Fibroblast of the conjunctiva (primary cell): Measurements from ENCODE around the gene WIPI1.
"Not testable (repeated sequence)": the region's sequence is repeated elsewhere in the genome, so short reads cannot be mapped to it uniquely, and the experiment has no call there.

Experiments used
- DNase-seq: peaks from one replicate; pipeline ENCODE4 v3.0.0-alpha.2; 2010; ENCODE audit warnings: low read depth

WIPI1 gene

DNA sequence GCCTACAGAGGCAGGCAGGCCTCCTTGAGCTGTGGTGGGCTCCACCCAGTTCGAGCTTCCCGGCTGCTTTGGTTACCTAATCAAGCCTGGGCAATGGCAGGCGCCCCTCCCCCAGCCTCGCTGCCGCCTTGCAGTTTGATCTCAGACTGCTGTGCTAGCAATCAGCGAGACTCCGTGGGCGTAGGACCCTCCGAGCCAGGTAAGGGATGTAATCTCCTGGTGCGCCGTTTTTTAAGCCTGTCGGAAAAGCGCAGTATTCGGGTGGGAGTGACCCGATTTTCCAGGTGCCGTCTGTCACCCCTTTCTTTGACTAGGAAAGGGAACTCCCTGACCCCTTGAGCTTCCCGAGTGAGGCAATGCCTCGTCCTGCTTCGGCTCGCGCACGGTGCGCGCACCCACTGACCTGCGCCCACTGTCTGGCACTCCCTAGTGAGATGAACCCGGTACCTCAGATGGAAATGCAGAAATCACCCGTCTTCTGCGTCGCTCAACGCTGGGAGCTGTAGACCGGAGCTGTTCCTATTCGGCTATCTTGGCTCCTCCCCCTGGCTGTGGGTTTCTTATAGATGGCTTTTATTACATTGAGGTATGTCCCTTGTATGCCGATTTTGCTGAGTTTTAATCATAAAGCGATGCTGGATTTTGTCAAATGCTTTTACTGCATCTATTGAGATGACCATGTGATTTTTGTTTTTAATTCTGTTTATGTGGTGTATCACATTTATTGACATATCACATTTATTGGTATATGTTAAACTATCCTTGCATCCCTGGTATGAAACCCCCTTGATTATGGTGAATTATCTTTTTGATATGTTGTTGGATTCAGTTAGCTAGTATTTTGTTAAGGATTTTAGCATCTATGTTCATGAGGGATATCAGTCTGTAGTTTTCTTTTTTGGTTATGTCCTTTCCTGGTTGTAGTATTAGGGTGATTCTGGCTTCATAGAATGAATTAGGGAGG is 43.4 kb downstream of the WIPI1 start:
- not testable (repeated sequence) for DNase-seq

DNA sequence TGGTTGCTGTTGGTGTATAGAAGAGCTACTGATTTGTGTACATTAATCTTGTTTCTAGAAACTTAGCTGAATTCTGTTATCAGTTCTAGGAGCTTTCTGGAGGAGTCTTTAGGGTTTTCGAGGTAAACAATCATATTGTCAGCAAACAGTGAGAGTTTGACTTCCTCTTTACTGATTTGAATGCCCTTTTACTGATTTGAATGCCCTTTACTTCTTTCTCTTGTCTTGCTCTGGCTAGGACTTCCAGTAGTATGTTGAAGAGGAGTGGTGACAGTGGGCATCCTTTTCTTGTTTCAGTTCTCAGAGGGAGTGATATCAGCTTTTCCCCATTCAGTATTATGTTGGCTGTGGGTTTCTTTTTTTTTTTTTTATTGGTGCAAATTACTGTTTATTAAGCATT is 49.6 kb downstream of the WIPI1 start:
- DNase-seq = not testable (repeated sequence)

DNA sequence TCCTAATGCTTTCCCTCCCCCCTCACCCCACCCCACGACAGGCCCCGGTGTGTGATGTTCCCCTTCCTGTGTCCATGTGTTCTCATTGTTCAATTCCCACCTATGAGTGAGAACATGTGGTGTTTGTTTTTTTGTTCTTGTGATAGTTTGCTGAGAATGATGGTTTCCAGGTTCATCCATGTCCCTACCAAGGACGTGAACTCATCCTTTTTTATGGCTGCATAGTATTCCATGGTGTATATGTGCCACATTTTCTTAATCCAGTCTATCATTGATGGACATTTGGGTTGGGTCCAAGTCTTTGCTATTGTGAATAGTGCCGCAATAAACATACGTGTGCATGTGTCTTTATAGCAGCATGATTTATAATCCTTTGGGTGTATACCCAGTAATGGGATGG is 53.5 kb downstream of the WIPI1 start:
- not testable (repeated sequence) for DNase-seq

DNA sequence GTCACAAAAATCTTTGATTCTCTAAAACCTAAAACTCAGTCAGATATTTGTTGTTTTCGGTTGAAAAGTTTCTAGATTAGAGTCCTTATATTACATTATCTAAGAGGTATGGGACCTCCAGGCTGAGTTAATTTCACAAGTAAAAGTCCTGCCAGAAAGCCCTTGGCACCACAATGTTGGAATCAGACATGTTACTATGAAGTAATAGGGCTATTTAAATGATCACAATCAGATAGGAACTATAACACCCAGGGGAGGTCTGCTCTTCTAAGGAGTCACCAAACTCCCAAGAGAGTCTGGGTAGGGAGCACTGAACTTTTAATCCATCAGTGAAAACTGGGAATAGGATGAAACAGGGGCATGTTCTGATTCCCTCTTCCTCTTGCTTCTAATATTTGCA is 54.2 kb downstream of the WIPI1 start:
- DNase-seq = no peak

DNA sequence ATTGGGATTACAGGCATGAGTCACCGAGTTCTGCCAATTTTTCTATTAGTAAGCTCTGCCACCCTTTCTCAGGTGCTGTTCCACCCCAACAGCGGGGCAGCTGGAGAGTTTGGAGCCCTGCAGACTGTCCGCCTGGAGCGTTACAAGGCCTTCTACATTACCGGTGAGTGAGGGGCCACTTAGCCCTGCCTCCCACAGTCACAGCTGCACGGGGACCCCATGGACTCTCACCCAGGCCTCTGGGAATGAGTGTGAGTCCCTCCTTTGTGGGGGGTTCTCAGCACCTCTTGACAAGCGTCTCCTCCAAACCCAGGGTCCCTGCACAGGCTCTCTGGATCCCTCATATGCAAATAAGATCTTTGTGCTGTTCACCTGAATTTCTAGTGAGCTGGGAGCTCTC is 56.0 kb downstream of the WIPI1 start:
- no peak for DNase-seq

DNA sequence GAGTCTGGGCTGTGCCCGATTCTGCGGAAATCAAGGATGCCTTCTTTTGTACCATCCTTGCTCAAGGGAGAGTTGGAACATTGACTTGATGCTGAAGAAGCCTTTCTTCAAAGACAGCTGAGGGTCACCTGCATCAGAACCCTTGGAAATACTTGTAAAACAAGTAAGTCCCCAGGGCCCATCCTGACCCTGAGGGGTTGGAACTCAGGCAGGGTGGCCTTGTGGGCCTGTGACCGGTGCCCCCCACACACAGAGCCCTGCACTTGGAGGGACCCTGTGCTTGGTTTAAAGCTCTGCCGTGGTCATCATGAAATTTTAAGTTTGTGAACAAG is 56.9 kb downstream of the WIPI1 start:
- no peak for DNase-seq

DNA sequence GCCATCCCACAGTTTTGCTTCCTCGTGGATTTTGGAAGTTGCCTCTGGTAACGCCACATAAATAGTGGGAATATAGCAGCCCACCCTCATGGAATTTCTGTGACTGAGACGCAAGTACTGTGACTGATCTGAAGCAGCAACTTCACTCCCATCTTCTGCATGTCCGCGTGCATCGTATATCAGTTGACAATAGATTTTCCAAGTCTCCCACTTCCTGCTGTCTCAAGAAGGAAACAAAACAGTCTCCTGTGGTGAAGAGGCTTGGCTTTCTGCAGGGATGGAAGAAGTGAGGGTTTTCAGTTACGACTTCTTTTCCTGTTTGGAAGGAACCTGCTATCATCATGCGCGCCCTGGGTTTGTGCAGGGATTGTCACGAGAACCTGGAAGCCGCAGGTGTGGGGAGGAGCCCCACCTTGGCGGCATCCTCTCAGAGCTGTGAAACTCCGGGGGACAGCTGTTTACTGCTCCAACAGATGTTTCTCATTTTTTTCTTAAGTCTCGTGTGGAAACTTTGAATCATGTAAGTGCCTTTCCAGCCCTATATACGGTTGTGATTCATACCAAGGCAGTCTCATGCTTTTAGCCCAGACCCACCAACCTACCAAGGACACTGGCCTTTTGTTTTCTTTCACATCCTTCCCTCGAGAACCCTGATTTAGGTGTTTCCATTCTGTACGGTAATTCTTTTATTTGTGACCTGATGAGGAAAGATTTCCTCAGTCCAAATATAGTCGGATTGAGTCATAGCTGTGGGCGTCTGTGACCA is 57.5 kb downstream of the WIPI1 start:
- peak; percentile 81 for DNase-seq

DNA sequence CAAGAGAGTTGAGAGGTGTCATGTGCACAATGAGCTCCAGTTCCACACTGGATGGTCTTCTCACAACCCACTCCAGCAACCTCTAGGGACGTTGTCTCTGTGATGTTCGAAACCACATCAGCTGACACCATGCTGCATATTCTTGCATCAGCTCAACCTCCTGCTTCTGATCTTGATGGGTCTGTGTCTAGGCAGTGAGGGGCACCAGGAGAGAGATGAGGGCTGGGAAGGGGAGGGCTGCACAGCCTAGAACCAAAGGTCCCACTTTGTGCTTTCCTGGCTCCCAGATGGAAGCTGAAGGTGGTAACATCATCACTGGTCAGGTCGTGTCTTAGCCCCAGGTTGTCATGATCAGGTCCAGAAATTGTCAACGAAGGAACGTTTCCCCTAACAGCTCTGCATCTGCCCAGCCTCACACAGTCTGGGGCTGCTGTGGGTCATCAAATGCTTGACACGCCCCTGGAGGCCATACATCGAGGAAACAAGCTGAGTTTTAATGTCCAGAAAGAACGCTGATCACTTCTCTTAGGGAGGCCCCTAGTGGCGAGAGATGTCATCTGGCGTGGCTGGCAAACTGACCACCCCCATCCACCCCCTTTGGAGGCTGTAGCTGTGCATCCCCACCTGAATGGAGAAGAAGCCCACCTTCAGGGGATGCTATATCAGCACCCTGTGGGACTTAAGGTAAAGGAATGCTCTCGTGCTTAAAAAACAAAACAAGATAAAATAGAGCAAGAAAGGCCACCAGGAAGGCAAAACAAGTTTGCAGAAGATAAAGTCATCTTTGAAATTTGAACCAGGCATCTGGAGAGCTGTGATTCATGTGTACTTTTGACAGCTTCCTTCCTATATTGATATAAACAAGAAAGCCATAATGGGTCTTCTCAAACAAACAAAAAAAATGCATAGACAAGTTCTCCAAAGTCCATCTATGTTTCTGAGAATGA is 58.3 kb downstream of the WIPI1 start:
- DNase-seq = peak; percentile 74

DNA sequence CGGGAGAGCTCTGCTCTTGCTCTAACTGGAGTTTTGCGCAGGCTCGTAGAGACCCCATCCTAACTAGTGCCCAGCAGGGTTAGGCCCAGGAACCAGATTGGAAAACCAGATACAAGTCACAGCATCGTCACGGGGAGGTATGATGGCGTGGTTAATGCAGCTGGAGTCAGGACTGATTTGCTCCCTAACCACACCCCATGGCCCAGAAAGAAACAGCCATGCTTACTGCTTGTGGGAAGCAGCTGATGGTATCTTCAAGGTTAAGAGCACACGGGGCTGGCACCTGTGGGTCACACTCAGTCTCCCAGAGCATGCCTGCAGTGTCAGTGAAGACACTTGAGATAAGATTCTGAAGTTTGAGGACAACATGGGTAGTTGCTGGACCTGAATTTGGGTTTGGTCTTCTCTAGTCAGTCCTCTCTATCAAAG is 60.2 kb downstream of the WIPI1 start:
- no peak for DNase-seq

DNA sequence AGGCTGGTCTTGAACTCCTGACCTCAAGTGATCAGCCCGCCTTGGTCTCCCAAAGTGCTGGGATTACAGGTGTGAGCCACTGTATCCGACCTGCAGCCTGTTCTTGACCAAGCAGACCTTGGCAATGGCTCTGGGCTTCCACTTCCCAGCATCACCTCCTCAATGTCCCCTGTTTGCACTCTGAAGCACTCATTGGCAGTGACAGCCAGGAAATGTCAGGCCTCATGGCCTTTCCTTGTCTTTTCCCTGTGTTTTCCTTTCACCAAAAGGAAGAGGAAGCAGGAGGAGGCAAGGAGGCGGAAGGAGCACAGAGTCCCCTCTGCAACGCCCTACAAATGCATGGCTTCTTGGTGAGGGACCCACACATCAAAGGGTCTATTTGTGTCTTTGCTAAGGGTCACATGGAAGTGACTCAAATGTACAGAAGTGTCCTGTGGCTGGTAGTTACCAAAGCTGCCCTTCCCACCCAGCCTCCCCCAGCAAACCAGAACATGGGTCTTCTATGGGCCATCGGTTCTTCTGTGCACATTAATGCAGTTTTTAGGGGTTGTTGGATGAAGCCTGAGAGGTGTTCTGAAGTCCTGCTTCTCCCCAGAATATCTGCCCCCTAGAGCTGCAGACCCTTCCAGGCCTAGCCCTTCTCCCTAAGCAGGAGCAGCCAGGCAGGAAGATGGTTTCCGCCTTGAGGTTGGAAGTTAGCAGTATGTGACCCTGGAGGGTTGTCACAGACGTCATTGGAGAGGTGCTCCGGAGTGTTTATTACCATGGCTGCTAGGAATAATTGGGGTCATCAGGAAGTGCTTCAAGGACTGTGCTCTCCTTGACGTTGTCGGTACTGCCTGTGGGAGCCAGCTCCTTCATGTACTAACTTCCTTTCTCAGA is 60.8 kb downstream of the WIPI1 start:
- DNase-seq = no peak

DNA sequence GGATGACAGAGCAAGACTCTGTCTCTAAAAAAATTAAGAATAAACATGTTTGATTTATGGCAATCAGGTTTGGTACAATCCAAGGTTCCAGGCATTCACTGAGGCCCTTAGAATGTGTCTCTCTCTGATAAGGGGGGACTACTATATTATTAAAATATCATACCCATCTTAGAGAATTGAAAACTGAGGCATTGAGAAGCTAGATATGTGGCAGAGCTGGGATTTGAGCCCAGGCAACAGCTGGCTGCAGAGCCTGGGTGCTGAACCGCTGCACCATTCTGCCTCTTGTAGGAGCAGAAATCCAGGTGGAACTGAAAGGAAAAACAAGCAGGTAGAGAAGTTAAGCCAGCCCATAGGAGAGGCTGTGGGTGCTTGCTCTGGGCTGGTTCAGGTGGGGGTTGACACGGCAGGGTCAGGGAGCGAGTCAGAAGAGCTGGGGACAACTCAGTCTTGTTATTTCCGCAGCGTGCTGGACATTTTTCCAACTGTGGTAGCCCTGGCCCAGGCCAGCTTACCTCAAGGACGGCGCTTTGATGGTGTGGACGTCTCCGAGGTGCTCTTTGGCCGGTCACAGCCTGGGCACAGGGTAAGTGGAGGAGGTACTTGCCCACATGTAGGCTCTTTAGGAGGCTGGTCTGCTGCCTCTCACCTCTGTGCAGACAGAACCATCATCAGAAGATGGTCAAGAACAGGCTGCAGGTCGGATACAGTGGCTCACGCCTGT is 62.5 kb downstream of the WIPI1 start:
- DNase-seq = no peak

DNA sequence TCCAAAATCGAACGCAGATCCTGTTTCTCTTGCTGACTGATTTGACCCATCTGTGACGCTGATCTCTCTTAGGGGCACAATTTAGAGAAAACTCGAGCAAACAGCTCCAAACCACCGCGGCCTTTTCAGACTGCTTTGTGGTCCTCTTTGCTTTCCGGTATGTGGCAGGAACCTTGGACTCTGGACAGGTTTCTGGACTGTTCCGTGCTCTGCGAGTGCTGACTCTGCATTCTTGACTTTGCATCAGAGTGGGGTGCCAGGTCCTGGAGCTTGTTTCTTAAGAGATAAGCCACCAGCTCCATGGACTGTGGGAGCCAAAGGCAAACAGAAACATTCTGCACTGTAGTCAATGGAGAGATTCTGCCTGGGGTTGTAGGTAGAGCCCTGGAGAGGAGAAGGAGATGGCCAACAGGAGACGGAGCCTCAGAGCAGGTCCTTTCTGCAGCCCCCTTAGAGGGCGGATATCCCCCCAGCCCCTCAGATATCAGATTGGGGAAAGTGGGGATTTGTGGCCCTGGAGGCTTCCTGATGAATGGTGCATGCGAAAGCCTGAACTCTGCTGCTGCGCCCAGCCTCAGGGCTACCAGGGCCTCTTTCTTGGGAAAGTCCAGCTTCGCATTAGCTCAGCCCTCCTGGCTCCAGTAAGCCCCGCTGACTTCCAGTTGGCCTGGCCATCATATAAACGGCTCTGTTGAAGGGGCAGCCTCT is 65.6 kb downstream of the WIPI1 start:
- no peak for DNase-seq

DNA sequence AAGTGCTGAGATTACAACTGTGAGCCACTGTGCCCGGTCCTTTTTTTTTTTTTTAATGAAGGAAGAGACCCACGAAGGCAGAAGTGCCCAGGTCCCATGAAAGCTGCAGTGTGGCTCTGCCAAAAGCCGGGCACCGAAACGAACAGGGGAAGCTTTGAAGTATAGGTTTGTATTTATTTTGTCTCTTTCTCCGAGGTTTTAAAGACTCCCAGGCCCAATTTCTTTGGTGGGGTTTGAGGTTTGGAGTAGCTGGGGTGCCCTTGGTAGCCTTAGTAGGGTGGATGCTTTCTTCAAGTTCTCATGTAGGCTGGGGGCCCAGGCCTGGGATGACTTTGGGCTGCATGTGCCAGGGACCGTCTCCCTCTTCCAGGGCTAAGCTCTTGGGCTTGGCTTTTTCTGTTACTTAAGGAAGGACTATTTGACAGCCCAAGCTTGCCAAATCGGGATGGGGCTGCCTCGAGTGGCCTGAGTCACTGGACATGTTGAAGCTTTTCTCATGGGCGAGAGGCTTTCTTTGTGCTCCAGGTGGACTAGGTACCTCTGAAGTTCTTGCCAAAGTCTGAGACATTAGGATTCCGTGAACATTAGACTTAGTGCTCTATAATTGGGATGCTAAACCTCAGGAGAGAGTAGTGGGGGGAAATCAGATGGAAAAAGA is 66.3 kb downstream of the WIPI1 start:
- DNase-seq = no peak

DNA sequence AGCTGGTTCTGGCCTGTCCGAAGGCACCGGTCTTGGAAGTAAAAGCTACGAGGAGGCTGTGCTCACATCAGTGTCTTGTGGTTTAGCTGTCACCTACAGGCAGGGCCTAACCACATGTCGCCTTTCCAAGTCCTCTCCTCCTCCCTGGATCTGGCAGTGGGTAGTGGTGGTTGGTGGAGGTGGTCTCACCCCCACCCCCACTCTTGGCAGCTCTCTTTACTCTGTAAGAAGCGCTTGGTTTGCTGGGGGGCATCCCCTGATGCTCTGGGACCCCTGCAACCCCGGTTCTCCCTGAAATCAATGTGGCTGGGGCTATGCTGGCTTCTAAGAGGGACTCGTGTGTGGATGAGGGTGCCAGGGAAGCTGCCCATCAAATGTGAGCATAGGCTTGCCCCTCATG is 68.3 kb downstream of the WIPI1 start:
- no peak for DNase-seq

DNA sequence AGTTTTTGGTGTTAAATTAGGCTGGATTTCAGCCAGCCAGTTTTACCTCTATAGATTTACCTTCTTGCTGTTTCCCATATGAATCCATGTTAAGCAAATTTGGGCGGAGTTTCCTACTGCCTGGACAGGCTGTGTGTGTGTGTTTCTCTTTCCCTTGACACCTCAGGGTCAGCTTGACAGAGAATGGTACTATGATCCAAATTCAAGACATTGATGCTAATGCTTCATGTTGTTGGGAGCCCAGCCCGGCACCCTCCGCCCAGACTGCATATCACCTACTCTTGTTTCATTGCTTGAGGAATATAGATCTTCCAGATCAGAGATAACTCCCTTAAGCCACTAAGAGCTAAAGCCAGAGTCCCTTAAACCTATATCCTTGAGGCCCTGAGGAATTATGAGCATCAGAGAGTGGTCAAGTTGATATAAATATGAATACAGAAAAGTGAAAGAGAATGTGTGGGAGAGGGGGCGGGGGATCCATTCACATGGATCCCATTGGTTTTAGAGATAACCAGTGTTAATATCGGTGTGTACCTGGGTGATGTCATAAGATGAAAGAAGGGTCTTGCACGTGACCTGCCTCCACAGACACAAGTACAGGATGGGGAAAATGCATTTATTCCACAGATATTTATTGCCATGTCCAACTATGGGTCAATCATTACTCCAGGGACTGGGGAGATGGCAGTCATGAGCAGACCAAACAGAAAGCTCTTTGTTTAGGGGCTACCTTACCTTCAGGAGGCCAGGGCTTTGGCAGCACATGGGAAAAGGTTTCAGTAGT is 69.7 kb downstream of the WIPI1 start:
- DNase-seq = no peak

DNA sequence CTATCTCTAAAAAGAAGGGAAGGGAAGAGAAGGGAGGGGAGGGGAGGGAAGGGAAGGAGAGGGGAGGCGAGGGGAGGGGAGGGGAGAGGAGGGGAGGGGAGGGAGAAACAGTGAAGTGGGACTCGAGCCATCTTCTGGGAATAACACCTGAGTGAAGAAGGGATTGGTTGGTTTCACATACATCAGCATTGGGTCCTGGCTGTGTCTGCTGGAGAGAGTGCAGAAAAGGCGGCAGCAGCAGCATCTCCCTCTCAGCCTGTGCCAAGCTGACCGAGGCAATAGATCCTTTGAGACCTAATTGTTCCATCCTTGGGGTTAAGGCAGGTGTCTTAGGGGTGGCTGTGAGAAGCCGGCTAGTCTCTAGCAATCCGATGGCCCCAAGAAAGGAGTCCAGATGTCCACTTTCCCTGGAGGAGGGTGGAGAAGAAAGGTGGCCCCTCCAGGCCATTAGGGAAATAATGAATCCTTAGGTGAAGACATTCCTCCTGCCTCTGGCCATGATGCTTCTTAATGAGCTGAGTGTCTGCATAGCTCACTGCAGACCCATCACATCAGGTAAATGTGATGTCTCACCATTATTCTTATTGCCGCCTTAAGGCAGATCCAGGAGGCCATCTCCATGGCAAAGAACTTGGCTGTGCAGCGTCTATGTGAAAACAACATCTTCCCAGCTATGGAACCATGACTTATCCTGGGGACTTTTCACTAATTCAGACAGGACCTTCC is 71.6 kb downstream of the WIPI1 start:
- no peak for DNase-seq

DNA sequence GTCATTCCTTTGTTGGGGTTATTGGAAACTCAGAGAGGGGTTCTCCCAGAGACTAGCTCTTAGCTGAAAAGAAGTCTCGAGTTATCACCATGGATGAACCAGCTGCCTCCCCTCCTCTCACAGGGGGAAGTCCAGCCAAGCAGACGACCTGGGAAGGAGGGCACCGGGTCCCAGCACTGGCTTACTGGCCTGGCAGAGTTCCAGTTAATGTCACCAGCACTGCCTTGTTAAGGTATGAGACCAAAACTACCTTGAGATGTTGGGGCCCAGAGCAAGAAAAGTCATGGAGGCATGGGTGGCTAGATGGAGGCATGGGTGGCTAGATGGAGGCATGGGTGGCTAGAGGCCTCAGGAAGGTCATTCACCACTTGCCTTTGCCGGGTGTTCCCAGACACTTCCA is 72.4 kb downstream of the WIPI1 start:
- DNase-seq = no peak

DNA sequence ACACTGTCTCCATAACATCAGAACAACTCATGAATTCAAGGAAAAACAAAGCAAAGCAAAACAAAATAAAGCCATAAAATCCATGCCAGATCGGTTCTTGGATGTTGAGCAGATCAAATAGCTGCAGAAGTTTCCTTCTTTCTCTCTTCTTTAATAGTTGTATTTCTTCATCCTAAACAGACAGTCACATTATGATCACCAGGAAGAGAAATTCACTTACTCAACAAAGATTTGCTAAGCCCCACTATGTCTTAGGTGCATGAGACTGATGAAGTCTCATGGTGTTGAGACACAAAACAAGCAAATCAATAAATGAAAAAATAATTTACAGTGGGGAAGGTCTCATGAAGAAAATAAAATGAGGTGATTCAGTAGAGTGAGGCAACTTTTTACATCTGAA is 72.8 kb downstream of the WIPI1 start:
- DNase-seq = no peak
